ACC112 (cell line): ENCODE measurements around the gene MPPE1.

Experiments
- H2AFZ ChIP-seq: fragments of 200-600 bp; sonication (generic); one replicate; pipeline ENCODE4 v1.6.0; 2017; ENCODE audit warnings: antibody characterized with exemption, low read length; ENCODE audit not compliant: unreplicated experiment
- H3K27ac ChIP-seq: fragments of 200-600 bp; sonication (generic); 2 replicates; pipeline ENCODE4 v1.5.1; 2014; ENCODE audit warnings: low read depth, mild to moderate bottlenecking, antibody characterized with exemption, low read length, moderate library complexity
- H3K27me3 ChIP-seq: fragments of 200-600 bp; sonication (generic); 2 replicates; pipeline ENCODE4 v1.6.1; 2014; ENCODE audit warnings: mild to moderate bottlenecking, antibody characterized with exemption, low read length, moderate library complexity, mixed read lengths; ENCODE audit not compliant: insufficient read depth
- H3K36me3 ChIP-seq: fragments of 200-600 bp; sonication (generic); 2 replicates; pipeline ENCODE4 v1.6.1; 2016; ENCODE audit warnings: mild to moderate bottlenecking, antibody characterized with exemption, low read length, moderate library complexity, mixed read lengths; ENCODE audit not compliant: insufficient read depth
- H3K4me1 ChIP-seq: fragments of 200-600 bp; sonication (generic); one replicate; pipeline ENCODE4 v1.6.1; 2016; ENCODE audit warnings: low read length, mixed read lengths; ENCODE audit not compliant: insufficient read depth, unreplicated experiment, control insufficient read depth
- H3K4me3 ChIP-seq: fragments of 200-600 bp; sonication (generic); 2 replicates; pipeline ENCODE4 v1.5.1; 2014; ENCODE audit warnings: mild to moderate bottlenecking, low read depth, low read length
- H3K79me2 ChIP-seq: fragments of 200-600 bp; sonication (generic); one replicate; pipeline ENCODE4 v1.6.0; 2016; ENCODE audit warnings: low read length; ENCODE audit not compliant: control insufficient read depth, unreplicated experiment, insufficient read depth

The MPPE1 gene

GRCh38 chr18:11884396-11885030, 23.6 kb downstream of the MPPE1 start:
- Histone ChIP-seq H3K79me2 (no peaks in the 10 kb centered on the region), H3K36me3 (no peaks in the 10 kb centered on the region), H3K4me3 (no peak overlapping the region), H2AFZ (no peak overlapping the region), H3K27ac (no peak overlapping the region), H3K4me1 (no peaks in the 10 kb centered on the region), H3K27me3 (no peaks in the 10 kb centered on the region)

DNA sequence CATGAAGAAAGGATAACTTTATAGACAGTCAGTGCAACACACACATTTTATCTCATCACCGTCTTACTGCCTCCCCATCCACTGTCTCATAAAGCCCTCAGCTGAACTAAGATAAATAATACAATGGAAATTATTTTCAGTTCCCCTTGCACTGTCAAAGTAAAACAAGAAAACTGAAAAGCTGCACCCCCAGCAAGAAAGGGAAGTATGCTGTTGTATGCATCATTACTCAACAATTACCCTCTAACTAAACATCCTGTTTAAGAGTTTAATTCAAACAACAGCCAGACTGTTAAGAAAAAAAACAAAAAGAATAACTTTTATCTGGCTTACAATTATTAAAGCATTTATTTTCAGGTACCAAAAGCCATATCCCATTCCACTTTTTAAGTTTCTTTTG, 25.0 kb downstream of the MPPE1 start:
- Histone ChIP-seq H2AFZ (no peak overlapping the region), H3K4me1 (no peaks in the 10 kb centered on the region), H3K27me3 (no peaks in the 10 kb centered on the region), H3K79me2 (no peaks in the 10 kb centered on the region), H3K36me3 (no peaks in the 10 kb centered on the region), H3K4me3 (no peak overlapping the region), H3K27ac (no peak overlapping the region)

- no peak overlapping the region for H3K4me3 ChIP-seq
- no peaks in the 10 kb centered on the region for H3K4me1 ChIP-seq
- H3K36me3 ChIP-seq: no peaks in the 10 kb centered on the region
- no peaks in the 10 kb centered on the region for H3K79me2 ChIP-seq
- no peaks in the 10 kb centered on the region for H3K27me3 ChIP-seq
- no peak overlapping the region for H3K27ac ChIP-seq
- no peak overlapping the region for H2AFZ ChIP-seq
Observed at GRCh38 chr18:11882636-11883035, 25.5 kb downstream of the MPPE1 start.

- H3K4me3 ChIP-seq: no peak overlapping the region
- no peak overlapping the region for H2AFZ ChIP-seq
- H3K79me2 ChIP-seq: no peaks in the 10 kb centered on the region
- no peaks in the 10 kb centered on the region for H3K4me1 ChIP-seq
- H3K27ac ChIP-seq: no peak overlapping the region
- no peaks in the 10 kb centered on the region for H3K27me3 ChIP-seq
- H3K36me3 ChIP-seq: no peaks in the 10 kb centered on the region
Observed at GRCh38 chr18:11880586-11881304, 27.4 kb downstream of the MPPE1 start.

- H3K79me2 ChIP-seq: no peaks in the 10 kb centered on the region
- no peak overlapping the region for H2AFZ ChIP-seq
- no peak overlapping the region for H3K4me3 ChIP-seq
- H3K36me3 ChIP-seq: no peaks in the 10 kb centered on the region
- no peak overlapping the region for H3K27ac ChIP-seq
- no peaks in the 10 kb centered on the region for H3K4me1 ChIP-seq
- H3K27me3 ChIP-seq: no peaks in the 10 kb centered on the region
Observed at GRCh38 chr18:11877497-11878135, 30.5 kb downstream of the MPPE1 start.

GRCh38 chr18:11874676-11875075, 33.4 kb downstream of the MPPE1 start:
- Histone ChIP-seq H2AFZ (no peak overlapping the region), H3K27ac (no peak overlapping the region), H3K4me3 (no peak overlapping the region), H3K4me1 (no peaks in the 10 kb centered on the region), H3K27me3 (no peaks in the 10 kb centered on the region), H3K36me3 (no peaks in the 10 kb centered on the region), H3K79me2 (no peaks in the 10 kb centered on the region)

DNA sequence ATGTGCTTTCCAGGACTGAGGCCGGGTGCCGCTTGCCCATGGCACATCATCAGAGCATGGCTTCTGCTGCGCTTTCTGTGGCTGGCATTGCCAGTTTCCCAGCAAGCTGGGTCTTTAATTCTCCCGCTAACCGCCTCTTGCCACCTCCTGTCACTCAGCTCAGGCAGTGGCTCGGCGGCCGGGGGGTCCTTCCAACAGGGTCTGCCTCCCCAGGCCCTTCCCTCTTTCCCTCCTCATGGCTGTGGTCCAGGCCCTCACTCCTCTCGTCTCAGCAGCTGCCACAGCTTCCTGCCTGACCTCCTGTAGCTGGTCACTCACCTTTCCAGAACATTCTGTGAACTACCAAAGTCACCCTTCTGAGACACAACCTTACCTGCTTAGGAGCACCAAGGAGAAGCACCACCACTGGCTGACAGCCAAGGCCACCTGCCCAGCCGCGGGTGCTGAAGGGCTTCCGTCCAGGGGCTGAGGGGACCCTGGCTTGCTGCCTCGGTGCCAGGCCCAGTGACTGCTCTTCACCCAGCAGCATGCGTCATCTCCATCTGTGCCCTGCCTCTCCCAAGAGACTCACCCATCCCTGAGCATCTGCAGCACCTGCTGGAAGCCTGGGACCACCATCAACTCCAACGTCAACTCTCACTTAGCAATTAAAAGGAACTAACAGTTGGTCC, 34.3 kb downstream of the MPPE1 start:
- Histone ChIP-seq H3K27ac (no peak overlapping the region), H2AFZ (no peak overlapping the region), H3K4me1 (no peaks in the 10 kb centered on the region), H3K4me3 (no peak overlapping the region), H3K79me2 (no peaks in the 10 kb centered on the region), H3K36me3 (no peaks in the 10 kb centered on the region), H3K27me3 (no peaks in the 10 kb centered on the region)

GRCh38 chr18:11872479-11873136, 35.5 kb downstream of the MPPE1 start:
- H3K36me3 ChIP-seq: no peaks in the 10 kb centered on the region
- H3K4me3 ChIP-seq: no peak overlapping the region
- no peaks in the 10 kb centered on the region for H3K27me3 ChIP-seq
- peak overlapping the region; percentile 27 for H2AFZ ChIP-seq
- no peaks in the 10 kb centered on the region for H3K79me2 ChIP-seq
- no peaks in the 10 kb centered on the region for H3K4me1 ChIP-seq
- no peak overlapping the region for H3K27ac ChIP-seq

DNA sequence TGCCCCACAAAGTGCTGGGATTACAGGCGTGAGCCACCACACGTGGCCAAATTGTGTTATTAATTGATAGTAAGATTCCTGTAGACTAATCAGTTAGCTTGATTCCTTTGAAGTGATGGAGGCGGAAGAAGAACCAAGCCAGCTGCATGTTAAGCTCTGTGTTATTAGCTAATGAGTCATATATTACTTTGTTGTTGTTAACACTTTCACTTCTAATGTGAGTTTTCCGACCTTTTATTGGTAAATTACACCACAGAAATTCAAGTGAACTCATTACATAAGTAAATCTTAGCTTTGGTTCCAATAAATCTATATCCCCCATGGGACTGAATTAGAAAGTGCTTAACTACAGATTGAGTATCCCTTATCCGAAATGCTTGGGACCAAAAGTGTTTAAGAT, 36.6 kb downstream of the MPPE1 start:
- no peaks in the 10 kb centered on the region for H3K36me3 ChIP-seq
- H3K4me1 ChIP-seq: no peaks in the 10 kb centered on the region
- no peaks in the 10 kb centered on the region for H3K27me3 ChIP-seq
- H3K4me3 ChIP-seq: no peak overlapping the region
- no peak overlapping the region for H3K27ac ChIP-seq
- no peaks in the 10 kb centered on the region for H3K79me2 ChIP-seq
- no peak overlapping the region for H2AFZ ChIP-seq

- no peaks in the 10 kb centered on the region for H3K4me1 ChIP-seq
- H3K36me3 ChIP-seq: no peaks in the 10 kb centered on the region
- no peaks in the 10 kb centered on the region for H3K79me2 ChIP-seq
- no peak overlapping the region for H3K4me3 ChIP-seq
- no peak overlapping the region for H2AFZ ChIP-seq
- no peak overlapping the region for H3K27ac ChIP-seq
- no peaks in the 10 kb centered on the region for H3K27me3 ChIP-seq
Observed at GRCh38 chr18:11868230-11868629, 39.9 kb downstream of the MPPE1 start.
